Measurements from ENCODE around the gene CIZ1. TPM values are rescaled to one million over a fixed set of nuclear protein-coding genes. Genes with fewer than 3 reads are reported as not detected.

The CIZ1 gene
- polyA plus RNA-seq, 4 donors, result 44.5 to 88.1 (median 47.8) TPM

DNA sequence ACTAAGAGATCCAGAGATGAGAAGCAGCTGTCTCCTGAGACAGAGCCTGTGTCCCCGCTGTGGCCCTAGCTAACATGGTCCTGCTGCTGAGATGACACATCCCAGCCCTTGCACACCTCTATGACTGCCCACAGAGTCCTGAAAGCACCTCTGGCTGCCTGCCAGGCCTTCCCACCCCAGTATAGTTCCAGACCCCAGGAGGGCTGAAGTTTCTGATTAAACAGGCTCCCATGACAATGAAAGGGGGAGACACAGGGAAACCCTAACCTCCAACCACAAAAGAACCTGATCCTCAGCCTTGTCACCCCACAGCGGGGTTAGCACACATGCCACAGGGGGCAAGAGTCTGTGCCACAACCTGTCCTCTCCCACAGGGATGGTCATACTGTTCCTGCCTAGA lies 15.6 kb downstream of the CIZ1 start:
- H3K36me3 ChIP-seq (ENCODE audit: control insufficient read depth in 3 of 3, insufficient read depth in 2 of 3, low read depth in 1 of 3, low read length in 3 of 3), result peaks cover 20 to 83% (median 30%) of the 10 kb centered on the region in 3 donors
- WGBS, 3 donors, result 91 to 96% (median 92%) methylated on average over 2 of the region's 2 CpGs
- DNase-seq, result no peak
- H3K9me3 ChIP-seq (ENCODE audit: control insufficient read depth in 2 of 2, insufficient read depth in 1 of 2, low read depth in 1 of 2, low read length in 1 of 2), result peaks cover 0 to 7% of the 10 kb centered on the region in 2 donors
- H3K4me3 ChIP-seq (ENCODE audit: low read depth in 1 of 3, low read length in 3 of 3), result no peak overlapping the region
- FAIRE-seq, result no peak
- H3K4me1 ChIP-seq (ENCODE audit: control insufficient read depth in 3 of 3, insufficient read depth in 2 of 3, low read depth in 1 of 3, low read length in 2 of 3), result no peaks in the 10 kb centered on the region
- peak overlapping the region in 1 of 3 donors; percentile 43 for H3K27ac ChIP-seq (ENCODE audit: low read depth in 1 of 3, low read length in 2 of 3)
- H3K27me3 ChIP-seq (ENCODE audit: control insufficient read depth in 3 of 3, insufficient read depth in 3 of 3, low read length in 3 of 3), result no peaks in the 10 kb centered on the region

GRCh38 chr9:128175102-128175563 lies 16.2 kb downstream of the CIZ1 start:
- H3K27ac ChIP-seq (ENCODE audit: low read depth in 1 of 3, low read length in 2 of 3), result peak overlapping the region in 1 of 3 donors; percentile 40
- WGBS, 3 donors, result 77 to 81% (median 78%) methylated on average over 8 of the region's 8 CpGs
- peaks cover 14 to 81% (median 25%) of the 10 kb centered on the region in 3 donors for H3K36me3 ChIP-seq (ENCODE audit: control insufficient read depth in 3 of 3, insufficient read depth in 2 of 3, low read depth in 1 of 3, low read length in 3 of 3)
- H3K4me1 ChIP-seq (ENCODE audit: control insufficient read depth in 3 of 3, insufficient read depth in 2 of 3, low read depth in 1 of 3, low read length in 2 of 3), result no peaks in the 10 kb centered on the region
- H3K9me3 ChIP-seq (ENCODE audit: control insufficient read depth in 2 of 2, insufficient read depth in 1 of 2, low read depth in 1 of 2, low read length in 1 of 2), result peaks cover 0 to 7% of the 10 kb centered on the region in 2 donors
- no peaks in the 10 kb centered on the region for H3K27me3 ChIP-seq (ENCODE audit: control insufficient read depth in 3 of 3, insufficient read depth in 3 of 3, low read length in 3 of 3)
- FAIRE-seq (no peak), DNase-seq (no peak)
- no peak overlapping the region for H3K4me3 ChIP-seq (ENCODE audit: low read depth in 1 of 3, low read length in 3 of 3)

DNA sequence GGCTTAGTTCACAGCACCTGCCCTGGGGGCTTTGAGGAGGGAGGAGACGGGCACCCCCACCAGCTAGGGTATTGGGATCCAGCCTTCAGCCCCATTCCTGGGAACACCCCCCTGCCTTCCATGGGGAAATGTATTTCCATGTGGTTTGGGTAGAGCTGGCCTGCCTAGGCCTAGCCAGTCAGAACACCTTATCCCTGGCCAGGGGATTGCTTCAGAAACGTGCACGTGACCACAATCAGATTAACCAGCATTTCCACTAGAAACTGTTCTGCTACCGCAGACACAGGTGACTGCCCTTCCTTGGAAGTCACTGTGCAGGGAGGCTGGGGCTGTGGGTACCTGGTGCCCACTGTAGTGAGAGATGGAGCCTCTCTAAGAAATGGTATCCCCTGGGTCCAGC lies 17.3 kb downstream of the CIZ1 start:
- Histone ChIP-seq H3K36me3 (ENCODE audit: control insufficient read depth in 3 of 3, insufficient read depth in 2 of 3, low read depth in 1 of 3, low read length in 3 of 3) (peaks cover 18 to 80% (median 27%) of the 10 kb centered on the region in 3 donors), H3K4me3 (ENCODE audit: low read depth in 1 of 3, low read length in 3 of 3) (no peak overlapping the region), H3K27ac (ENCODE audit: low read depth in 1 of 3, low read length in 2 of 3) (no peak overlapping the region), H3K9me3 (ENCODE audit: control insufficient read depth in 2 of 2, insufficient read depth in 1 of 2, low read depth in 1 of 2, low read length in 1 of 2) (peaks cover 0 to 4% of the 10 kb centered on the region in 2 donors), H3K27me3 (ENCODE audit: control insufficient read depth in 3 of 3, insufficient read depth in 3 of 3, low read length in 3 of 3) (no peaks in the 10 kb centered on the region), H3K4me1 (ENCODE audit: control insufficient read depth in 3 of 3, insufficient read depth in 2 of 3, low read depth in 1 of 3, low read length in 2 of 3) (no peaks in the 10 kb centered on the region)
- 74 to 83% (median 81%) methylated on average over 4 of the region's 4 CpGs for WGBS, 3 donors
- DNase-seq (no peak), FAIRE-seq (no peak)

- no peak overlapping the region for H3K27ac ChIP-seq (ENCODE audit: low read depth in 1 of 3, low read length in 2 of 3)
- DNase-seq (no peak), FAIRE-seq (no peak)
- H3K9me3 ChIP-seq (ENCODE audit: control insufficient read depth in 2 of 2, insufficient read depth in 1 of 2, low read depth in 1 of 2, low read length in 1 of 2), result no peaks in the 10 kb centered on the region
- no peaks in the 10 kb centered on the region for H3K27me3 ChIP-seq (ENCODE audit: control insufficient read depth in 3 of 3, insufficient read depth in 3 of 3, low read length in 3 of 3)
- H3K36me3 ChIP-seq (ENCODE audit: control insufficient read depth in 3 of 3, insufficient read depth in 2 of 3, low read depth in 1 of 3, low read length in 3 of 3), result peaks cover 14 to 82% (median 19%) of the 10 kb centered on the region in 3 donors
- H3K4me3 ChIP-seq (ENCODE audit: low read depth in 1 of 3, low read length in 3 of 3), result no peak overlapping the region
- WGBS, 3 donors, result 94 to 96% (median 95%) methylated on average over 8 of the region's 8 CpGs
- H3K4me1 ChIP-seq (ENCODE audit: control insufficient read depth in 3 of 3, insufficient read depth in 2 of 3, low read depth in 1 of 3, low read length in 2 of 3), result no peaks in the 10 kb centered on the region
Measured at GRCh38 chr9:128169925-128170324, 21.4 kb downstream of the CIZ1 start.

DNA sequence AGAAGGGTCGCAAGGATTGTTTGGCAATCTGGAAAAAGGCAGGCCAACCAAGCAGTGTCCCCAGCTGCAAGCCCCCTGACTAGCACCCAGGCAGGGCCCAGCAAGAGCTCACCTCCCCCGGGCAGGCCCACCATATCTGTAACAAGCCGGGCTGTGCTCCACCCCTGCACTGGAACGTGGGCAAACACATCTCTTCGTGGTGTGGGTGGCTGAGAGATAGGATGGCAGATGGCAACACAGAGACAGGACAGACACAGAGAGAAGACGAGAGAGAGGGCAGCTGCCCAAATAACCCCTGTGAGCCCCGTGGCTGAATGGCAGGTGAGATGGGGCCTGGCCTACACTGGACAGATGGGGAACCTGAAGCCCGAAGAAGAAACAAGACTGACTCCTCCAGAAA lies 21.9 kb downstream of the CIZ1 start:
- FAIRE-seq, result no peak

DNA sequence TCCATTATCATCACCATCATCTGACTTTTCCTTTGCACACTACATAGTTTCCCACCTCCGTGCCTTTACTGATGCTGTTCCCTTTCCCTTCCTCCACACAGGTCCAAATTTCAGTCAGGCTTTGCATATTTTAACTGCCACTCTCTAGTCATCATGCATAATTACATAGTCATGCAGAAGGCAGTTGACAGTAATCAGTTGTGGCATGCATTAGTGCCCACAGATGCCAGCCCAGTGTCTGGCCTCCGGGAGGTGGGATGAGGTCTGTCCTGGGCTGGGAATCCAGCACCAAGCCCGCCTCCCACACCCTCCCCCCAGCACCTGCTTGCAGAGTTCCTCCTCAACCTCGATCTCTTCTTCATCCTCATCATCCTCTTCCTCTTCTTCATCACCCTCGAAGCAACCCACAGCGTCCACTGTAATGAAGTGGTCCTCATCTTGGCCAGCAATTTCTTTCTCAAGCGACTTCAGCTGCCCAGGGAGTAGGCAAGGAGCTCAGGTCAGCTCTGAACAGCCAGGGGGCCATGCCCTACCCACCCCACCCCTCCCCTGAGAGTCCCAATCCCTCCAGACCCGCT lies 22.6 kb downstream of the CIZ1 start:
- H3K4me3 ChIP-seq (ENCODE audit: low read depth in 1 of 3, low read length in 3 of 3), result no peak overlapping the region
- no peak overlapping the region for H3K27ac ChIP-seq (ENCODE audit: low read depth in 1 of 3, low read length in 2 of 3)
- H3K36me3 ChIP-seq (ENCODE audit: control insufficient read depth in 3 of 3, insufficient read depth in 2 of 3, low read depth in 1 of 3, low read length in 3 of 3), result peaks cover 12 to 83% (median 17%) of the 10 kb centered on the region in 3 donors
- FAIRE-seq, result no peak
- H3K4me1 ChIP-seq (ENCODE audit: control insufficient read depth in 3 of 3, insufficient read depth in 2 of 3, low read depth in 1 of 3, low read length in 2 of 3), result no peaks in the 10 kb centered on the region
- no peaks in the 10 kb centered on the region for H3K9me3 ChIP-seq (ENCODE audit: control insufficient read depth in 2 of 2, insufficient read depth in 1 of 2, low read depth in 1 of 2, low read length in 1 of 2)
- no peaks in the 10 kb centered on the region for H3K27me3 ChIP-seq (ENCODE audit: control insufficient read depth in 3 of 3, insufficient read depth in 3 of 3, low read length in 3 of 3)
- 88 to 92% (median 90%) methylated on average over 8 of the region's 8 CpGs for WGBS, 3 donors
- no peak for DNase-seq

More for the DNA sequence above, 21.9 kb downstream of the CIZ1 start:
- Histone ChIP-seq H3K27ac (ENCODE audit: low read depth in 1 of 3, low read length in 2 of 3) (no peak overlapping the region), H3K9me3 (ENCODE audit: control insufficient read depth in 2 of 2, insufficient read depth in 1 of 2, low read depth in 1 of 2, low read length in 1 of 2) (no peaks in the 10 kb centered on the region), H3K27me3 (ENCODE audit: control insufficient read depth in 3 of 3, insufficient read depth in 3 of 3, low read length in 3 of 3) (no peaks in the 10 kb centered on the region), H3K36me3 (ENCODE audit: control insufficient read depth in 3 of 3, insufficient read depth in 2 of 3, low read depth in 1 of 3, low read length in 3 of 3) (peaks cover 12 to 83% (median 19%) of the 10 kb centered on the region in 3 donors), H3K4me1 (ENCODE audit: control insufficient read depth in 3 of 3, insufficient read depth in 2 of 3, low read depth in 1 of 3, low read length in 2 of 3) (no peaks in the 10 kb centered on the region), H3K4me3 (ENCODE audit: low read depth in 1 of 3, low read length in 3 of 3) (no peak overlapping the region)
- DNase-seq, result no peak
- 87 to 94% (median 94%) methylated on average over 8 of the region's 8 CpGs for WGBS, 3 donors

GRCh38 chr9:128167209-128167608 lies 24.2 kb downstream of the CIZ1 start:
- no peaks in the 10 kb centered on the region for H3K4me1 ChIP-seq (ENCODE audit: control insufficient read depth in 3 of 3, insufficient read depth in 2 of 3, low read depth in 1 of 3, low read length in 2 of 3)
- H3K27ac ChIP-seq (ENCODE audit: low read depth in 1 of 3, low read length in 2 of 3), result no peak overlapping the region
- WGBS, 3 donors, result 95 to 96% (median 96%) methylated on average over 4 of the region's 4 CpGs
- H3K9me3 ChIP-seq (ENCODE audit: control insufficient read depth in 2 of 2, insufficient read depth in 1 of 2, low read depth in 1 of 2, low read length in 1 of 2), result no peaks in the 10 kb centered on the region
- no peak for DNase-seq
- no peaks in the 10 kb centered on the region for H3K27me3 ChIP-seq (ENCODE audit: control insufficient read depth in 3 of 3, insufficient read depth in 3 of 3, low read length in 3 of 3)
- peaks cover 13 to 92% (median 17%) of the 10 kb centered on the region in 3 donors for H3K36me3 ChIP-seq (ENCODE audit: control insufficient read depth in 3 of 3, insufficient read depth in 2 of 3, low read depth in 1 of 3, low read length in 3 of 3)
- H3K4me3 ChIP-seq (ENCODE audit: low read depth in 1 of 3, low read length in 3 of 3), result no peak overlapping the region
- no peak for FAIRE-seq

- DNase-seq (no peak), FAIRE-seq (no peak)
- Histone ChIP-seq H3K27ac (ENCODE audit: low read depth in 1 of 3, low read length in 2 of 3) (no peak overlapping the region), H3K27me3 (ENCODE audit: control insufficient read depth in 3 of 3, insufficient read depth in 3 of 3, low read length in 3 of 3) (no peaks in the 10 kb centered on the region), H3K9me3 (ENCODE audit: control insufficient read depth in 2 of 2, insufficient read depth in 1 of 2, low read depth in 1 of 2, low read length in 1 of 2) (no peaks in the 10 kb centered on the region), H3K4me1 (ENCODE audit: control insufficient read depth in 3 of 3, insufficient read depth in 2 of 3, low read depth in 1 of 3, low read length in 2 of 3) (no peaks in the 10 kb centered on the region), H3K4me3 (ENCODE audit: low read depth in 1 of 3, low read length in 3 of 3) (no peak overlapping the region), H3K36me3 (ENCODE audit: control insufficient read depth in 3 of 3, insufficient read depth in 2 of 3, low read depth in 1 of 3, low read length in 3 of 3) (peaks cover 15 to 92% (median 17%) of the 10 kb centered on the region in 3 donors)
- WGBS, 3 donors, result 95 to 98% (median 96%) methylated on average over 17 to 18 of the region's 18 CpGs
Measured at GRCh38 chr9:128166169-128166568, 25.2 kb downstream of the CIZ1 start.
